Measurements from ENCODE around the gene EDN1. TPM values are rescaled to one million over a fixed set of nuclear protein-coding genes. Genes with fewer than 3 reads are reported as not detected.

EDN1 gene
- total RNA-seq, 3 donors from 2014 or later, result 11.5 to 51.7 (median 36.8) TPM

DNA sequence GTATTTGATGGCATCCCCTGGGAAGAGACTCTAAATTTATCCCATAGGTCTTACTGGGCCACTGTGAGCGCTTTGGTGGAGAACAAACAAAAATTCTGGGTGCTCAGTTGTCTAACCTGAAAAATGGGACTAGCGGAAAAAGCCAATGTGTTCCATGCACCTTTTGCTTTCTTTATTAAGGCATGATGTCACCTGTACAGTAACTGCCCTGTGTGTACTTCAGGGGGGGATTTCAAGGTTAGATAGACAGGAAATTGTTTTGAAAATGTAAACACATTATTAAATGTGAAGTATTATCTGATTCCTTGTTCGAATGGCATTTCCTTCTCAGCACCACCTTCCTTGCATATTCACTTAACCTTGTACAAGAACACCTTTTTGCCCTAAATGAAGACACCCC lies 1.2 kb upstream of the EDN1 start:
- peak overlapping the region; percentile 88 to 91 for H3K27ac ChIP-seq
- intact Hi-C loops (cut with DNase I; ENCODE audit: low total_unique reads), result no loop called here

GRCh38 chr6:12289365-12289919 lies 719 bp upstream of the EDN1 start:
- Histone ChIP-seq H3K4me1 (no peaks in the 10 kb centered on the region), H3K27ac (peak overlapping the region; percentile 88 to 91), H3K4me3 (peak overlapping the region; percentile 44 to 69 (median 54)), H3K9me3 (no peaks in the 10 kb centered on the region), H3K27me3 (no peaks in the 10 kb centered on the region), H3K36me3 (no peaks in the 10 kb centered on the region)
- intact Hi-C loops (cut with DNase I; ENCODE audit: low total_unique reads), result no loop called here
- DNase-seq (ENCODE audit: low spot score in 2 of 2), result peak in 1 of 2 donors; percentile 48
- TF ChIP-seq, protein P1, sequence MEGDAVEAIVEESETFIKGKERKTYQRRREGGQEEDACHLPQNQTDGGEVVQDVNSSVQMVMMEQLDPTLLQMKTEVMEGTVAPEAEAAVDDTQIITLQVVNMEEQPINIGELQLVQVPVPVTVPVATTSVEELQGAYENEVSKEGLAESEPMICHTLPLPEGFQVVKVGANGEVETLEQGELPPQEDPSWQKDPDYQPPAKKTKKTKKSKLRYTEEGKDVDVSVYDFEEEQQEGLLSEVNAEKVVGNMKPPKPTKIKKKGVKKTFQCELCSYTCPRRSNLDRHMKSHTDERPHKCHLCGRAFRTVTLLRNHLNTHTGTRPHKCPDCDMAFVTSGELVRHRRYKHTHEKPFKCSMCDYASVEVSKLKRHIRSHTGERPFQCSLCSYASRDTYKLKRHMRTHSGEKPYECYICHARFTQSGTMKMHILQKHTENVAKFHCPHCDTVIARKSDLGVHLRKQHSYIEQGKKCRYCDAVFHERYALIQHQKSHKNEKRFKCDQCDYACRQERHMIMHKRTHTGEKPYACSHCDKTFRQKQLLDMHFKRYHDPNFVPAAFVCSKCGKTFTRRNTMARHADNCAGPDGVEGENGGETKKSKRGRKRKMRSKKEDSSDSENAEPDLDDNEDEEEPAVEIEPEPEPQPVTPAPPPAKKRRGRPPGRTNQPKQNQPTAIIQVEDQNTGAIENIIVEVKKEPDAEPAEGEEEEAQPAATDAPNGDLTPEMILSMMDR (IDR thresholded peaks at IDR 0.05), result peak; percentile 44 to 86 (median 59)
- TF ChIP-seq POLR2AphosphoS5 (IDR thresholded peaks at IDR 0.05) (no peak), POLR2A (IDR thresholded peaks at IDR 0.05) (no peak)

More for the DNA sequence above, 1.2 kb upstream of the EDN1 start:
- Histone ChIP-seq H3K4me1 (no peaks in the 10 kb centered on the region), H3K9me3 (no peaks in the 10 kb centered on the region), H3K36me3 (no peaks in the 10 kb centered on the region), H3K4me3 (peak overlapping the region in 2 of 3 donors; percentile 54 to 69), H3K27me3 (no peaks in the 10 kb centered on the region)
- TF ChIP-seq POLR2AphosphoS5 (IDR thresholded peaks at IDR 0.05) (no peak), POLR2A (IDR thresholded peaks at IDR 0.05) (no peak)
- TF ChIP-seq, protein P1 (IDR thresholded peaks at IDR 0.05), result no peak
- DNase-seq (ENCODE audit: low spot score in 2 of 2), result no peak

GRCh38 chr6:12291071-12291838 lies 1.1 kb downstream of the EDN1 start:
- Histone ChIP-seq H3K27ac (peak overlapping the region; percentile 74 to 91), H3K27me3 (no peaks in the 10 kb centered on the region), H3K9me3 (no peaks in the 10 kb centered on the region), H3K4me3 (peak overlapping the region; percentile 44 to 69 (median 54)), H3K36me3 (no peaks in the 10 kb centered on the region), H3K4me1 (no peaks in the 10 kb centered on the region)
- TF ChIP-seq POLR2AphosphoS5 (IDR thresholded peaks at IDR 0.05) (no peak), POLR2A (IDR thresholded peaks at IDR 0.05) (no peak)
- TF ChIP-seq, protein P1 (IDR thresholded peaks at IDR 0.05), result no peak
- no peak for DNase-seq (ENCODE audit: low spot score in 2 of 2)
- intact Hi-C loops (cut with DNase I; ENCODE audit: low total_unique reads), result no loop called here

- Histone ChIP-seq H3K9me3 (no peaks in the 10 kb centered on the region), H3K36me3 (no peaks in the 10 kb centered on the region), H3K4me1 (no peaks in the 10 kb centered on the region), H3K27me3 (no peaks in the 10 kb centered on the region), H3K4me3 (peak overlapping the region; percentile 44 to 69 (median 54)), H3K27ac (peak overlapping the region; percentile 74 to 91)
- intact Hi-C loops (cut with DNase I; ENCODE audit: low total_unique reads), result no loop called here
- peak in 1 of 3 donors; percentile 11 for TF ChIP-seq POLR2AphosphoS5 (IDR thresholded peaks at IDR 0.05)
- TF ChIP-seq, protein P1 (IDR thresholded peaks at IDR 0.05), result peak in 1 of 3 donors; percentile 26
- no peak for TF ChIP-seq POLR2A (IDR thresholded peaks at IDR 0.05)
- no peak for DNase-seq (ENCODE audit: low spot score in 2 of 2)
Measured at GRCh38 chr6:12291839-12292604, 1.9 kb downstream of the EDN1 start.

Data from breast epithelium (tissue), 4 donors.